Suprapubic skin (tissue), 4 donors: ENCODE data around the gene LEO1. TPM values are rescaled to one million over a fixed set of nuclear protein-coding genes. Genes with fewer than 3 reads are reported as not detected.

Experiments used
- DNase-seq, 2 donors: peaks; one replicate each; pipeline ENCODE4 v3.0.0-alpha.2; 2019; ENCODE audit warnings: low spot score in 2 of 2
- H3K27ac ChIP-seq: fragments of 200-600 bp; sonication (generic); one replicate; pipeline ENCODE4 v1.5.1; 2019
- H3K27me3 ChIP-seq: fragments of 200-600 bp; sonication (generic); one replicate; pipeline ENCODE4 v1.5.1; 2019
- H3K36me3 ChIP-seq: fragments of 200-600 bp; sonication (generic); one replicate; pipeline ENCODE4 v1.5.1; 2019
- H3K4me1 ChIP-seq: fragments of 200-600 bp; sonication (generic); one replicate; pipeline ENCODE4 v1.5.1; 2019
- H3K4me3 ChIP-seq: fragments of 200-600 bp; sonication (generic); one replicate; pipeline ENCODE4 v1.5.1; 2019; ENCODE audit warnings: mild to moderate bottlenecking
- H3K9me3 ChIP-seq: fragments of 200-600 bp; sonication (generic); one replicate; pipeline ENCODE4 v1.5.1; 2019
- CTCF ChIP-seq, 2 donors: fragments of 200-600 bp in 1 of 2; fragments of 450-650 bp in 1 of 2; sonication (generic) in 1 of 2; IDR thresholded peaks; one replicate each; pipeline ENCODE4 v1.5.1; 2016 to 2019; ENCODE audit warnings: antibody characterized with exemption in 2 of 2, mild to moderate bottlenecking in 1 of 2, moderate library complexity in 1 of 2
- EP300 ChIP-seq: sonication (generic); formaldehyde crosslinking; IDR thresholded peaks from one replicate; pipeline ENCODE4 v1.6.1; 2017; ENCODE audit warnings: antibody characterized with exemption
- POLR2A ChIP-seq, 2 donors: fragments of 450-650 bp; IDR thresholded peaks; one replicate each; pipeline ENCODE4 v1.6.1; 2017; ENCODE audit warnings: antibody characterized with exemption in 2 of 2, mild to moderate bottlenecking in 2 of 2, moderate library complexity in 2 of 2
- POLR2AphosphoS5 ChIP-seq, 3 donors: sonication (generic); formaldehyde crosslinking; IDR thresholded peaks; one replicate each; pipeline ENCODE4 v1.6.1; 2017; ENCODE audit warnings: antibody characterized with exemption in 3 of 3
- WGBS: methylation state at CpG from one replicate; pipeline ENCODE4 v1.1.5; 2018; 5-methylcytosine and 5-hydroxymethylcytosine counted together
- total RNA-seq, 4 donors: library from RNA; depleted of rRNA; stranded (reverse); fragments of >200 nt; gene quantifications; one replicate each; pipeline ENCODE4 v1.1.0, GENCODE V29; 2016

Gene LEO1
- total RNA-seq, 4 donors from 2014 or later, result 26.2 to 30.2 (median 28.4) TPM

DNA sequence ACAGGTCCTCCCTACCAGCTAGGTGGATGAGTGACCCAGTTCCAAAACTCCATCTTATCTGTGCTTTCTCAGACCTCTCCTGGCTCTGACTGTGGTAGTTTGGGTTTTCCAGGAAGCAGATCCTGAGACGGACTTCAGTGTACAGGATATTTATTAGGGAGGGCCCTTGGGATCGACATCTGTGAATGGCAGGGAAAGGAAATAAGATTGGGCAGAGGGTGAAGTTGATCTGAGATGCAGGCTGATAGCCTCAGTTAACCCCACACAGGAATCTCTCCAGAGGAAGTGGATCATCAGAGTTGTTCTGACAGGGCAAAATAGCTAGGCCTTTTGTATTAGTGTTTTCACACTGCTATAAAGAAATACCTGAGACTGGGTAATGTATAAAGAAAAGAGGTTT lies 30.8 kb upstream of the LEO1 start:
- Histone ChIP-seq H3K27ac (no peak overlapping the region), H3K4me1 (peaks cover 13% of the 10 kb centered on the region), H3K4me3 (no peak overlapping the region), H3K27me3 (no peaks in the 10 kb centered on the region), H3K36me3 (no peaks in the 10 kb centered on the region), H3K9me3 (no peaks in the 10 kb centered on the region)
- TF ChIP-seq POLR2AphosphoS5 (IDR thresholded peaks at IDR 0.05) (no peak), POLR2A (IDR thresholded peaks at IDR 0.05) (no peak), EP300 (no peak), CTCF (IDR thresholded peaks at IDR 0.05) (no peak)
- WGBS, result 81% methylated on average over 2 of the region's 2 CpGs
- DNase-seq, result no peak

- Histone ChIP-seq H3K4me1 (peaks cover 12% of the 10 kb centered on the region), H3K9me3 (no peaks in the 10 kb centered on the region), H3K4me3 (no peak overlapping the region), H3K36me3 (no peaks in the 10 kb centered on the region), H3K27me3 (no peaks in the 10 kb centered on the region), H3K27ac (no peak overlapping the region)
- no peak for DNase-seq
- TF ChIP-seq POLR2A (IDR thresholded peaks at IDR 0.05) (no peak), POLR2AphosphoS5 (IDR thresholded peaks at IDR 0.05) (no peak), CTCF (IDR thresholded peaks at IDR 0.05) (no peak)
- 87% methylated on average over 1 of the region's 1 CpG for WGBS
Observed at GRCh38 chr15:51992953-51993352, 21.4 kb upstream of the LEO1 start.

DNA sequence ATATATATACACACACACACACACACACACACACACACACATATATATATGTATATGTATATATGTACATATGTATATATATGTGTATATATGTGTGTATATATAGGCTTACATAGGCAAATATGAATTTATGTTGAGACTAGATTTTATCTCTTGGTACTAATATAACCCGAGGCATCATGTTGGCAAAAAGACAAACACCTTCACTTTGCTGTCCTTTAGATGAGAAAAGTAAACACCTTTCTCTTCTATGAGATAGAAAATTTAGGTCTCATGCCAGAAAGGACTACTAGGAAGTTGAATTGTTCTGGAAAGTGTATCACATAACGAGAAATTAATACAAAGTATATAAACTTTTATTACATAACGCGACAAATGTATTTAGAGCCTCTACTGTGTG lies 19.6 kb upstream of the LEO1 start:
- Histone ChIP-seq H3K4me1 (peaks cover 10% of the 10 kb centered on the region), H3K9me3 (no peaks in the 10 kb centered on the region), H3K36me3 (no peaks in the 10 kb centered on the region), H3K4me3 (no peak overlapping the region), H3K27ac (no peak overlapping the region), H3K27me3 (no peaks in the 10 kb centered on the region)
- DNase-seq, result no peak
- no peak for TF ChIP-seq POLR2A (IDR thresholded peaks at IDR 0.05)
- TF ChIP-seq POLR2AphosphoS5 (IDR thresholded peaks at IDR 0.05), result no peak
- TF ChIP-seq EP300, result no peak
- WGBS, result 71% methylated on average over 4 of the region's 4 CpGs

DNA sequence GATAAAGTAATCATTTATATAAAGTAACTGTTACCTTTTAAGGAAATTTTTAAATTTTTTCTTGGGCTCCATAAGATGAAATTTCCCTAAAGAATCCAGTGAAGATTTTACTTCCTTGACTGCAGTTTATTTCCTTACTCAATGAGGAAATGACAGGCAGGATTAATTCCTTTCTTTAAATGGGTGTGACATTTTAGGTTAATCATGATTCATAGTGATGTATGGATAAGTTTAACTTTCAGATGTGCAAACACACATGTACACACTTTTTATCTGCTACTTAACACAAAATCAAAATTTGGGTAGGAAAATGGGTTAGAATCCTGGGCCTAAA lies 11.2 kb upstream of the LEO1 start:
- H3K4me1 ChIP-seq, result peaks cover 16% of the 10 kb centered on the region

GRCh38 chr15:51982013-51982769 lies 10.6 kb upstream of the LEO1 start:
- DNase-seq, result no peak
- Histone ChIP-seq H3K27ac (peak overlapping the region; percentile 69), H3K36me3 (no peaks in the 10 kb centered on the region), H3K4me3 (peak overlapping the region; percentile 25), H3K27me3 (no peaks in the 10 kb centered on the region), H3K9me3 (no peaks in the 10 kb centered on the region), H3K4me1 (peaks cover 16% of the 10 kb centered on the region)
- WGBS, result 8% methylated on average over 7 of the region's 7 CpGs
- TF ChIP-seq CTCF (IDR thresholded peaks at IDR 0.05), result peak; percentile 15 to 41
- TF ChIP-seq POLR2A (IDR thresholded peaks at IDR 0.05), result no peak

More for the DNA sequence above, 11.2 kb upstream of the LEO1 start:
- Histone ChIP-seq H3K36me3 (no peaks in the 10 kb centered on the region), H3K27me3 (no peaks in the 10 kb centered on the region), H3K9me3 (no peaks in the 10 kb centered on the region), H3K4me3 (no peak overlapping the region), H3K27ac (peak overlapping the region; percentile 69)
- no peak for DNase-seq
- TF ChIP-seq POLR2A (IDR thresholded peaks at IDR 0.05) (no peak), POLR2AphosphoS5 (IDR thresholded peaks at IDR 0.05) (no peak), CTCF (IDR thresholded peaks at IDR 0.05) (no peak), EP300 (no peak)

GRCh38 chr15:51973775-51974174 lies 2.2 kb upstream of the LEO1 start:
- WGBS, result 98% methylated on average over 4 of the region's 4 CpGs
- no peak for DNase-seq
- TF ChIP-seq POLR2A (IDR thresholded peaks at IDR 0.05), result no peak
- no peak for TF ChIP-seq POLR2AphosphoS5 (IDR thresholded peaks at IDR 0.05)
- TF ChIP-seq EP300, result no peak
- TF ChIP-seq CTCF (IDR thresholded peaks at IDR 0.05), result no peak

More at GRCh38 chr15:51973775-51974174, 2.2 kb upstream of the LEO1 start:
- Histone ChIP-seq H3K27me3 (no peaks in the 10 kb centered on the region), H3K4me1 (peaks cover 21% of the 10 kb centered on the region), H3K36me3 (no peaks in the 10 kb centered on the region), H3K27ac (no peak overlapping the region), H3K9me3 (no peaks in the 10 kb centered on the region), H3K4me3 (no peak overlapping the region)
